GM18858 (cell line): ENCODE measurements around the gene KRT84.

Source experiments
- ATAC-seq: cut with Tn5 transposase; IDR thresholded peaks from one replicate; pipeline ENCODE4 v1.9.1; 2021; ENCODE audit not compliant: unreplicated experiment

Gene KRT84

DNA sequence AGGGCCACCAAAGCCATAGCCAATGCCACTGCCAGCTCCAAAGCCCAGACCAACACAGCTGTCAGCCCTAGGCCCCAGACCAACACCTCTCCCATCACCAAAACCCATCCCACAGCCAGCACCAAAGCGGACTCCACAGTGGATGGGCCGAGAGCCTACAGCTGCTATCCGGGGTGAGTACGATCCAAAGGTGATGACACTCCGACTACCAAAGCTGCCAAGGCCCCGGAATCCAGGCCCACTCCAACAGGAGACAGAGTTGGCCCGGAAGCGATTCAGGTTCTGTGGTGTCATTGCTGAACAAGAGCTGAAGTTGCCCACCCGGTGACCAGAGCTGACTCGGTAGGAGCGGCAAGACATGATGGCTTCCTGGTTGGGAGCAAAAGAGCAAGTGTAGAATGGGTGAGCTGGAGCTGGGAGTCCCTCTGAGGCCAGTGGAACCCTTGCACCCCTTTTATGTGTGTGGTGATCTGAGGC is at the start of gene KRT84:
Gene KRT84, minus strand, starts transcription at position 427 of the 477 bp plus-strand sequence. Its CDS starts 67 bp downstream, at position 360.
- ATAC-seq = no peak

DNA sequence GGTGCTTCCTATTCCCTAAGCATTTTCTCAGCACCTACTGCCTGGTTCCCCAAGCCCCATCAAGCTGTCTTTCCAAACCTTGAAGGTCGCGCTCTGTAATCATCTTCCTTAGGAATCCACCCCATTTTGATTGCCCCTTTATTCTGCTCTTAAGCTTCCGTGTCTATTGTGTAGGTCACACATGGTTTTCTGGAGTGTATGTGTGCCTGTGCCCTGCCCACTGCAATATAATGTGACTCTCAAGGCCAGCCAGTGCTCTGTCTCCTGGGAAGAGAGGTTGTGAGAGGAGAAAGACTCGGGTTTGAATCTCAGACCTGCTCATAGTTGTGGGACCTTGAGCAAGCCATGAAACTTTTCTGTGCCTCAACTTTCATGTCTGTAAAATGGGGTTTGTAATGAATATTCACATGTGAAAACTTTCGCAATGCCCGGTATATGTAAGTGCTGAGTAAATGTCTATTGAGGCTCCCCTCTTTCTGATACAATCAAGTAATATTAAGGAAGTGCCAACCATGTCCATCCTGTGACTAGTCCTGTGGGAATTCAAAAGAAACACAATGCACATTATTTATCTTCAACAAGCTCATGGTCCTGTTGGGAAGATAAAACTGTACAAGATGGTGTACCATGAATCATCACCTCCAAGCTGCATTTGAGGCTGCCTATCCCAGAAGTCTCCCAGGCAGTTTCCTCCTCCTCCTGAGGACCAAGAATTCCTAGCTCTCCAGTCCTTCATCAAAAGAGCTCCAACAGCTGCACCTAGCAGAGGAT is 49.5 kb upstream of the KRT84 start:
- ATAC-seq = no peak

DNA sequence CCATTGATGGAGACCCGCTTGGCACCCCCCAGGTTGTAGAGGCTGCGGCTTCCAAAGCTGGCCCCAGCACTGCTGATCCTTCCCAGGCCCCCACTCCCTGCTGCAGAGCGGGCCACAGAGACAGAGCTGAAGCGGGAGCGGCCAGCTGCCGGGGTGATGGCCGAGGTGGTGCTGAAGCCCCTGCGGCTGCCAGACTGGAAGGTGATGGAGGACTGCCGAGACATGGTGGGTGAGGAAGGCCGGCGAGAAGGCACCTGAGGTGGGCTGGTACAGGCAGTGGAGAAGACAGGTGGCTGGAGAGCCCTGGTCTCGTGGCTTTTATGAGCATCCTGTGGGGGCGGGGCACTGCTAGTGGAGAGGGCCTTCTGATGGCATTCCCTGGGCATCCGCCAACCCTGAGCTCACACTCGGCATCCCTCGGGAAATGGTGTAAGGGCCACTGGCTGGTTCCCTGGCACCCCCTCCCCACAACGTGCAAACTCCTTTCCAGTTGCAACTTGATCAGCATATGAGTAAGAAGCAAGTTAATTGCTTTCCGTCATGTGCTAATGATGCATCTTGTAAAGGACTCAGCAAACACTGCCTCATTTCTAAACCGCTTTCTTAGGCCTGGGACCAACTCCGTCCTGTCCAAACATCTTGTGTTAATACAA is 48.8 kb upstream of the KRT84 start, which contains the start of gene KRT75:
Gene KRT75, minus strand, starts transcription at position 291 of the 653 bp plus-strand sequence. Its CDS starts 67 bp downstream, at position 224.
- no peak for ATAC-seq

DNA sequence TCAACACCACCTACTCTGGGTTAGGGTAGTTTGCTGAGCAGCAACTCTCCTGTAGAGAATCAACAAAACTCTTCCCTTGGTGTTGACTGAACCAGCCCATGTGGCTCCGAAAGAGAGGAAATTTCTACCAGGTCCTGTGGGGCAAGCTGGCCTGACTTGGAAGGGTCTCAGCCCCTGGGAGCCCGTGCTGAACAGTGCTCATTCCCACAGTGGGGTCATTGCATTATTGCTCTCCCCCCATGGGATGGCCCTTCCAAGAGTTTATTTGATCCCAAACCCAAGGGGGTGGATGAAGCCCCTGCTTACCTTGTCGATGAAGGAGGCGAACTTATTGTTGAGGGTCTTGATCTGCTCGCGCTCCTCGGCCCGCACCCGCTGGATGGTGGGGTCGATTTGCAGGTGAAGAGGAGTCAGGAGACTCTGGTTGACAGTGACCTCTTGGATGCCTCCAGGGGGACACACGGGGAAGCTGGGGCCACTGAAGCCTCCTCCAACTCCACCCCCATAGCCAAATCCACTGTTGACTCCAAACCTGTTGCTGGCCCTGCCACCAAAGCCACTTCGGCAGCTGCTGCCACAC is 48.1 kb upstream of the KRT84 start:
- no peak for ATAC-seq

DNA sequence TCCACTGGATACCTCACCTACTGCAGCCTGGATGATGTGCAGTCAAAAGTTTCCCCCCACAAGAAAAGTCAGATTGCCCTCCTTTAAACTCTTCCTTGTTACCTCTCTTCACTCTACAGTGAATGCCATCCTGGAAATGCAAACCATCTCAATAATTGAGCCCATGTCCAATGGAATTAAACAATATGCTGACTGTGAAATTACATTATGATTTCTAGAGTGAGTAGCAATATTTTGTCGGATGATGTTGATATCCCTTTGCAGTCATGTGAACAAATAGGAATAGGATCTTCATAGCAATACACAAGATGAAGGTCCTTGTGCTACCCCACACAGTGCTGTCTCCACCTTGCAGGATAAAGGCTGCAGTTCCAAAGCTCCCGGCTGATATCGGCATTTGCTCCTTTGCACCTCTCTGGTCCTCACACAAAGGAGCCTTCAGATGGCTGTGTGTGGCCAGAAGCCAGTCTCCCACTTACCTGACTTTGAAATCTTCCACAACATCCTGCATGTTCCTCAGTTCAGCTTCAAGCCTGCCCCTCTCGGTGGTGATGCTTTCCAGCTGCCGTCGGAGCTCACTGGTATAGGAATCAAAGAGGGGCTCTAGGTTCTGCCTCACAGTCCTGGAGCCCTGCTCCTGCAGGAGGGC is 47.2 kb upstream of the KRT84 start:
- no peak for ATAC-seq

DNA sequence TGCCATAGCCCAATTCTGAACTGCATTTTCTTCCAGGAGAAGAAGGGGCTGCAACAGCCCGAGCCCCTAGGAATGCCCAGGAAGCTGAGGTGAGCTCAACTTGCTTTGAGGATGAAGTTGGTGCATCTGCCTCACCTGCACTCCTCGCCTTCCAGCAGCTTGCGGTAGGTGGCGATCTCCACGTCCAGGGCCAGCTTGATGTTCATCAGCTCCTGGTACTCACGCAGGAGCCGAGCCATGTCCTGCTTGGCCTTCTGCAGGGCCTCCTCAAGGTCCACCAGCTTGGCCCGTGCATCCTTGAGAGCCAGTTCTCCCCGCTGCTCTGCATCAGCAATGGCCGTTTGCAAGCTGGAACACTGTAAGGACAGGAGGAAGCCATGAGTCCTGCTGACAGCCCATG is 42.7 kb upstream of the KRT84 start:
- no peak for ATAC-seq

DNA sequence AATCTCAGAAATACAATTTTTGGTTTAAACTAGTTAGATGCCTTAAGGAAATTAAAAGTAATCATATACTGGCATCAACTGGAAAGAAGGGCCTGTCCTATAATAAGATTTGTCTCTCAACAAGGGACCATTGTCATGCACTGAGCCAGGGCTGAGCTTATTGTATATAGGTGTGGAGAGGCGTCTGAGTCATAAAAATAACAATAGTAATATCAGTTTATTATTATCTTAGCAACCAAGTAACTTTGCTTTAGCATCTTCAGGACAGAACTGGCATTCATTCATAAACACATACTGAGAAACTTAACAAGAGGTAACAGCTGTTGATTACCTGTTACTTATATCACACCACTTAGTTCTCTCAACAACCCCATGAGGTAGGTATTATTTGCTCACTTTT is 41.6 kb upstream of the KRT84 start:
- ATAC-seq = no peak

DNA sequence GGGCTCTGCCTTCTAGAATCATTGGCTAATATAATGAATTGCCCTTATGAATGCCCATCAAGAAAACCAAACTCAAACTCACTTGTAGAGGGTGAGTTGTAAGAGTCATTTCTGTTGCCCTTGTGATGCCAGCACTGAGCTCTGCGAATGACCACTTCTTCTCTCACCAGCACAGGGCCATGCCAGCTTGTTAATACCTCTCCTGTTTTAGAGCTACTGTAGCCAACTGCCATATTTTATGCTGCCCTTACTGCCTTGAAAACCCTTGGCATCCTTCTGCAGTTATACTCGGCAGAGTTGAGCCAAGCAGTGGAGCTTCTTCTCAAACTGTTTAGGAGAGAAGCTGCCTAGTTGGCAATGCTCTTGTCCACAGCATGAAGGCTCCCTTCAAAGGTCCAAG is 40.6 kb upstream of the KRT84 start:
- no peak for ATAC-seq

- ATAC-seq = no peak
Observed at GRCh38 chr12:52425466-52425865, 40.0 kb upstream of the KRT84 start.

- ATAC-seq = no peak
Observed at GRCh38 chr12:52423661-52424500, 38.4 kb upstream of the KRT84 start.

DNA sequence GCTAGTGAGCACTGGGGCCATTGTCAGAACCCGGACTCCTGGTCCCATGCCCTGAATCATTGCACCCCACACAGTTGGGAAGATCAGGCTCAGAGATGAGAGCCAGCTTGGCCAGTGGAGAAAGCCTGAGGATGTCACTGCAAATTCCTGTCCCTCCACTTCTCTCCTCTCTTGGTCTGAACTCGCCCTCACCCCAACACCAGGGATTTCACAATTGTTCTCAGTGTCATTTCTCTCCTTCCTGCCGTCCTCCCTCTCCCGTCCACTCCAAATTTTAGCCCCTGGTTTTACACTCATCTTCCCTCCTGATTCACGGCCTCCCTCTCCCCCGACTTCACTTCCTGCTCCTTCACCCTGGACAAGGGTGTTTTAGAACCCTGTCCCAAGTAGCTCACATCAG is 37.6 kb upstream of the KRT84 start:
- ATAC-seq = no peak

DNA sequence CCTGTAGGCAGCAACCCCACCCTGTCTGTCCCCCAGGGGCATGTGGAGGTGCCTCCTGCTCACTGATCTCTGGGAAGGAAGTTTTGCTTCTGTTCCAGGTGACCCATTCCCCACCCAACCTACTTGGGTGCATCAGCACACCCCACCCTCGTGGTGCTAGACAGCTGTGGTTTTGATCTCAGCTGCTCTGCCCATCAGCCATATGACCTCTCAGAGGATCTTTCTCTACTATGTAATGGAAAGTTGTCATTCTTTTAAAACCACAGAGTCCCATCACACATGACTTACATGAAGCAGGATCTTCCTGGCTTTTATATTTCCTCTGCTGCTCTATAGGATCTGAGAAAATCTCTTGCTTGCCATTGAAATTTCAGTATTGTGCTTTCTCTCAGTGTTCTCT is 34.2 kb upstream of the KRT84 start:
- ATAC-seq = no peak

GRCh38 chr12:52418576-52419110 is 33.2 kb upstream of the KRT84 start:
- ATAC-seq = no peak

- ATAC-seq = no peak
Observed at GRCh38 chr12:52417740-52418139, 32.3 kb upstream of the KRT84 start.

DNA sequence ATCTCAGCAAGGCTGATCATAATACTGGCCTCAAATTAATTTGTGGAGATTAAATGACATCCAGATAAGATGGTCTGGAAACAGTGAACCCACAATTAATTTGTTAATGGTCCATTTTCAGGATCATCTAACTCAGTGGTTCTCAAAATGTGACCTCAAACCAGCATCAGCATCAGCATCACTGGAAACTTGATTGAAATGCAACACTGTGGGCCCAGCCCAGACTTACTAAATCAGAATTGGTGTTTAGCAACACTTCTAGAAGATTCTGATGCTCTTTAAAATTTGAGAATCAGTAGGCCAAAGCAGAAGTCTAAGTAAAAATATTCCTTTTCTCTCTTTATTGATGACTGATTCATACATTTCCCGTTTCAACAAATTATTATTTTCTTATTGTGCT is 31.3 kb upstream of the KRT84 start:
- ATAC-seq = no peak

DNA sequence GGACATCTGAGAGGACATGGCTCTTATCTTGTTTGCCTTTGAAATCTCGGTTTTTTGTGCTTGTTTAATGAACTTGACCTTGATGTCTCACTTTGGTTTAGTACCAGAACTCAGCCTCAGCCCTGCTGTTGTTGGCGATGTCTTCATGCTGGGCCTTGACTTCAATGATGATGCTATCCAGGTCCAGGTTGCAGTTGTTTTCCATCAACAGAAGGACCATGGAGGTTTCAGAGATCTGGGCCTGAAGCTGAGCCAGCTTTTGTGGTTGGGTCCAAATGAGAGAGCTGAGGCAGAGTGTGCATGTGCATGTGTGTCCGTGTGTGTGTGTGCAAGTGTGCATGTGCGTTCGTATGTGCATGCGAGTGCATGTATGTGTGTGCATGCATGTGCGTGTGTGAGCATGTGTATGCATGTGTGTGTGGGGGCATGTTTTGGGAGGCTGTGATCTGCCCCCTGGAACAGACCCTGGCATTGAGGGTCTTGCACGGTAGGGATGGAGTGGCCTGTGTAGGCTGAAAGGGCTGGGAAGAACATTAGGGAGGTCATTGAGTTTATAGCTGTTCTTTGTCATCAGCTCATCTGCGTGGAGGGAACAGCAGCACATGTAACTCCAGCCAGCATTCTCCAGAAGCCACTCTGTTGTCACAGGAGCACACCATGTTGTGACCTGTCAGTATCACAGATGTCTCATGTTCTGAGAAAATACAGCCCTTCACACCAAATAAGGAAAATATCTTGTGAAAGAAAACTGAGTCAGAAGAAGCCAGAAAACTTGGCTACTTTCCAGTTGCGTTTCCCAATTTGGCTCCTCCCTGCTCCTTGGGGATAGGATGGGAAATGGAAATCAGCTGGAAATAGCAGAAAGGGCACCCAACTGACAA is 30.7 kb upstream of the KRT84 start:
- ATAC-seq = no peak

GRCh38 chr12:52414936-52415335 is 29.5 kb upstream of the KRT84 start:
- ATAC-seq = no peak

GRCh38 chr12:52413782-52414345 is 28.4 kb upstream of the KRT84 start:
- ATAC-seq = no peak

DNA sequence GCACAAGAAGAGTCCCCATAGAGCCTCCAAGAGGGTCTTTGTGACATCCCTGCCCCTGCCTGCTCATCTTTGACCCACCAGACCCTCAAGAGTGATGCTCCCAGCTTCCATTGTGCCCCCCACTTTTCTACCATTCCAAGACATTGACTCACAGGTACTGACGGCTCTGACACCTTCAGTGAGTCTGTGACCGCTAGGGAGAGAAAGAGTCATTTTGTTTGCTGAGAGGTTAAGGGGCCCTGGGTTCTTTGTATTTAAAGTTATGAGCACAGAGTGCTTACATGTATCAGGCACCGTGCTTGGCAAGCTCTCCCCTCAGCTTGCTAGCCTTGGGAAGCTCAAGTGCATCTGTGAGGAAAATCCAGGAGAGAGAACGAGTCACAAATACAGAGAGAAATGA is 27.8 kb upstream of the KRT84 start:
- no peak for ATAC-seq
